GM18867 (cell line): ENCODE measurements around the gene EPS8.
"Not testable (repeated sequence)": the region's sequence is repeated elsewhere in the genome, so short reads cannot be mapped to it uniquely, and the experiment has no call there.

Experiments
- ATAC-seq: cut with Tn5 transposase; IDR thresholded peaks from one replicate; pipeline ENCODE4 v1.9.1; 2021; ENCODE audit warnings: mild to moderate bottlenecking, moderate library complexity; ENCODE audit not compliant: unreplicated experiment

EPS8 gene

GRCh38 chr12:15650399-15651128, 138.6 kb downstream of the EPS8 start:
- no peak for ATAC-seq

GRCh38 chr12:15649347-15649746, 139.8 kb downstream of the EPS8 start:
- ATAC-seq, result no peak

- no peak for ATAC-seq
These were observed 140.6 kb downstream of the EPS8 start for GRCh38 chr12:15648558-15648957.

- no peak for ATAC-seq
These were observed 142.6 kb downstream of the EPS8 start for GRCh38 chr12:15646581-15646980.

GRCh38 chr12:15644700-15645099, 144.5 kb downstream of the EPS8 start:
- no peak for ATAC-seq

GRCh38 chr12:15638231-15638630, 151.0 kb downstream of the EPS8 start:
- no peak for ATAC-seq

- ATAC-seq, result no peak
These were observed 152.9 kb downstream of the EPS8 start for GRCh38 chr12:15636060-15636890.

- ATAC-seq, result no peak
These were observed 155.0 kb downstream of the EPS8 start for GRCh38 chr12:15634010-15634683.

- no peak for ATAC-seq
These were observed 156.0 kb downstream of the EPS8 start for GRCh38 chr12:15633201-15633600.

- no peak for ATAC-seq
These were observed 156.5 kb downstream of the EPS8 start for GRCh38 chr12:15632708-15633107.

- no peak for ATAC-seq
These were observed 158.0 kb downstream of the EPS8 start for GRCh38 chr12:15631007-15631715.

GRCh38 chr12:15629761-15630160, 159.4 kb downstream of the EPS8 start:
- ATAC-seq, result no peak

- no peak for ATAC-seq
These were observed 160.1 kb downstream of the EPS8 start for GRCh38 chr12:15629108-15629507.

- no peak for ATAC-seq
These were observed 160.9 kb downstream of the EPS8 start for GRCh38 chr12:15627995-15628945.

GRCh38 chr12:15625075-15625474, 164.1 kb downstream of the EPS8 start:
- no peak for ATAC-seq

GRCh38 chr12:15620741-15621539, 168.2 kb downstream of the EPS8 start:
- no peak for ATAC-seq

- ATAC-seq, result not testable (repeated sequence)
These were observed 172.7 kb downstream of the EPS8 start for GRCh38 chr12:15616495-15616894.

- ATAC-seq, result no peak
These were observed 175.2 kb downstream of the EPS8 start for GRCh38 chr12:15613981-15614380.

- ATAC-seq, result no peak
These were observed 180.2 kb downstream of the EPS8 start for GRCh38 chr12:15608941-15609340.
